UCSD-AML1 (cell line): ENCODE measurements around the gene IER3.

Experiments
- DNase-seq: peaks from one replicate; lab custom pipeline; 2025; ENCODE audit not compliant: unreplicated experiment; lab: John Stamatoyannopoulos, UW

Gene IER3, protein sequence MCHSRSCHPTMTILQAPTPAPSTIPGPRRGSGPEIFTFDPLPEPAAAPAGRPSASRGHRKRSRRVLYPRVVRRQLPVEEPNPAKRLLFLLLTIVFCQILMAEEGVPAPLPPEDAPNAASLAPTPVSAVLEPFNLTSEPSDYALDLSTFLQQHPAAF

DNA sequence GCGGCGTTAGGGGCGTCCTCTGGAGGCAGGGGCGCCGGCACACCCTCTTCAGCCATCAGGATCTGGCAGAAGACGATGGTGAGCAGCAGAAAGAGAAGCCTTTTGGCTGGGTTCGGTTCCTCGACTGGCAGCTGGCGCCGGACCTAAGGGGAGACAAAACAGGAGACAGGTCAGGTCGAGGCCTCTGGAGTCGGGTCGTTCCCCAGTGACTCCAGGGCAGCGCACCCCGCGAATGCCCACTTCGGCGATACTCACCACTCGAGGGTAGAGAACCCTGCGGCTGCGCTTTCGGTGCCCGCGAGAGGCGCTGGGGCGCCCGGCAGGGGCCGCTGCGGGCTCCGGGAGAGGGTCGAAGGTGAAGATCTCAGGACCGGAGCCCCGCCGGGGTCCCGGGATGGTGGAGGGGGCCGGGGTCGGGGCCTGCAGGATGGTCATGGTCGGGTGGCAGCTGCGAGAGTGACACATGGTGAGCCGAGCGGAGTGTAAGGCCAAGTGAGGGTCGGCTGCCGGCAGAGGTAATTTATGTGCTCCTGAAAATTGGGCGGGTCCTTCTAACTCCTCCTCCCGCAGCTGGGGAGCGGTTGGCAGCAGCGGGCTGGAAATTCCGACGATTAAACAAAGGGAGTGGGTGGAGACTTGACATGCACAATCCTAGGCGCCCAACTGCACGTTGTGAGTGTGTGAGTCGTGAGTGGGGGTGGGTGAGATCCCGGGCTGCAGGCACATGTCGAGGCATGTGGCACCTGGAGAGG is at the start of gene IER3:
Gene IER3 (minus strand): TSS at position 494 of the 752 bp plus-strand sequence. CDS start 29 bp downstream, at position 465.
- DNase-seq = peak; percentile 85

DNA sequence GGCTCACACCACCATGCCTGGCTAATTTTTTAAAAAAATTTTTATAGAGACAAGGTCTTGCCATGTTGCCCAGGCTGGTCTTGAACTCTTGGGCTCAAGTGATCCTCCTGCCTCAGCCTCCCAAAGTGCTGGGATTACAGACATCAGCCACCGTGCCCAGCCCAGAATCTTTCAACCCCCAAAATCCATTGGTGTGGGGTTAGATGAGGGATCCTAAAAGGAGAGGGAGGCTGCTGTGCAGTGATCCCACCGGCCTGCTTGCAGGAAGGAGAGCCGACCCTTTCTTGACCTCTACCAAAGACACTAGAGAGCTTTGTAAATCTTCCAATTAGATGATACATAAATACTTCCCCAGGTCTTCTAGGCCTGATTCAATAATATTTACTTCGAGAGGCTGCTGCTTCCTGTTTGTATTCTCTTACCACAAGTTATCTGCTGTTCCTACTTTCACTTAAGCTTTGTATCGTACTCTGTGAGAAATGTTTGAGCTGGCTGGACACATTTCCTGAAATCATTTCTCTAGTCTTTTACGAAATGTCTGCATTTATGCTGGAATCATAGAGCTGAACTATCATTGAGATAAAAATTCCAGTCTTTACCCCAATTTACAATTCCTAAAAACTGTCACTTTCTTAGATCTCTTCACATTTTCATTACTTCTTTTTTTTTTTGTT is 49.3 kb upstream of the IER3 start:
- no peak for DNase-seq

DNA sequence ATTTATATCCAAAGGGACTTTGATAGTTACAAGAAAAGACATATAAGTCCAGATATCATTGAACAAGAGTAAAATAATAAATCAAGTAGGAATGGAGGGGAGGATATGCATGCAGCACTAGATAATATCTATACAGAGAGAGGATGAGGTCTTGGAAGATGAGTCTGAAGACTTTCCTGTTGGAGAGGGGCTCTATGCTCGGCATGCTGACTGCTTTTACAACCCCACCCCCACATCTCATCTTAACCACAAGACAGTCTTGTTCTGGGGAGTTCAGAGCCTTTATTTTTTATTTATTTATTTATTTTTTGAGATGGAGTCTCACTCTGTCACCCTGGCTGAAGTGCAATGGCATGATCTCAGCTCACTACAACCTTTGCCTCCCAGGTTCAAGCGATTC is 48.4 kb upstream of the IER3 start:
- DNase-seq = no peak

DNA sequence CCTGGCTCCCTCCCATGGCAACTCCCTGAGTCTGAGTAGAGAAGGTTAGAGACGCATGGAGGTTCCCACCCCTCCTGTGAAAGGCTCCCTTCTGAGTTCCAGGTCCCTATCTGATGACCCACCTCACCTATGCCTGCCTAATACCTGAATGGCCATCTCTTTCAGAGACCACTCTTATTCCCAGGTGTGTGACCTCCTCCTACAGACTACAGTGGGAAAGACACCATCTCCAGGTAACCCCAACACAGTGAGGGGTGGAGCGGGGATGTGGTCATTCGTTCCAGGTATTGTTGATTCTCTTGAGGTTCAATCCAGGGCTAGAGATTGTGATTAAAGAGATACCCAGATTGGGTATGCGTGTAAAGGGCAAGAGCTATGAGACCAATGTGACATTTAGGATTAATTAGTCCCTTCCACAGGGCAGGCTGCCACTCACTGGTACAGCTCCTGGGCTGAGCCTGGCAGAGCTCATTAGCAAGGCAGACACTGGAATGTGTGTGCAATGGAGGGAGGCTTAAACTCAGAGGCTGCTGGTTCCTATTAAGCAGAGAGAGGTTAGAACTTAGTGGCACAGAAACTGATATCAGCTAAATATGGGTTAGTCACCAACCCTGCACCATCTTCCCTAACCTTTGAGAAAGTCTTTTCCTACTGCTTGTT is 46.5 kb upstream of the IER3 start:
- no peak for DNase-seq

DNA sequence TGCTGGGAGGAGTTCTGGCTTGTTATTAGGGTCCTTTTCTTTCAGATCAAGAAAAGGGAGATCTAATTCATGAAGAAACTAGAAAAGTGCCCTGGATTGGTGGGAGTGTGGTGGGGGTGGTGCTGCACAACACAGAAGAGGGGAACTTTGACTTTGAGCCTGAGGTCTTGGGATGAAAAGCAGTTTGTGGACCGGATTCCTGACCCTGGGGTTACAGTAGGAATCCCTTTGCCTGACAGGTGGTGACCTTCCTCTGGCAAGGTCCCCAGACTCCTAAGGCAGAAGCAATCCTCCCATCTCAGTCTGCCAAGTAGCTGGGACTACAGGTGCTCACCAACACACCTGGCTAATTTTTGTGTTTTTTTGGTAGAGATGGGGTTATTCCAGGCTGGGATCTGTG is 45.3 kb upstream of the IER3 start:
- no peak for DNase-seq

DNA sequence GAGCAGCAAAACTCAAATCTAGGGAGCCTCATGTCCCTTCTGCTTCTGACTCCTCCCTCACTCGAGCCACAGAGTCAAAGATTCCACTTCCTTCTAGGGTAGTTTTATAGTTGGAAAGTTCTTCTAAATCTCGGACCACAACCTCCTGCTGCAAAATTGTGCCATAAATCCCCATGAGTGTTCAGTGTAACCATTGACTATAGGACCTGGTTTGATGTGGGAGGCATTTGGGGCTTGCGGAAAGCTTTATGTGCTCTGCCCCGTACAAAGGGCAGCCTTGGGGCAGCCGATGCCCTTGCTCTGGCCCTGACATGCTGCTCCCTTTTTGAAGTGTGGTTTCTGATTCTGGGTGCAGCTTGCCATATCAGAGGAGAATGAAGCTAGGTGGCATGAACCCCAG is 43.6 kb upstream of the IER3 start:
- DNase-seq = no peak

DNA sequence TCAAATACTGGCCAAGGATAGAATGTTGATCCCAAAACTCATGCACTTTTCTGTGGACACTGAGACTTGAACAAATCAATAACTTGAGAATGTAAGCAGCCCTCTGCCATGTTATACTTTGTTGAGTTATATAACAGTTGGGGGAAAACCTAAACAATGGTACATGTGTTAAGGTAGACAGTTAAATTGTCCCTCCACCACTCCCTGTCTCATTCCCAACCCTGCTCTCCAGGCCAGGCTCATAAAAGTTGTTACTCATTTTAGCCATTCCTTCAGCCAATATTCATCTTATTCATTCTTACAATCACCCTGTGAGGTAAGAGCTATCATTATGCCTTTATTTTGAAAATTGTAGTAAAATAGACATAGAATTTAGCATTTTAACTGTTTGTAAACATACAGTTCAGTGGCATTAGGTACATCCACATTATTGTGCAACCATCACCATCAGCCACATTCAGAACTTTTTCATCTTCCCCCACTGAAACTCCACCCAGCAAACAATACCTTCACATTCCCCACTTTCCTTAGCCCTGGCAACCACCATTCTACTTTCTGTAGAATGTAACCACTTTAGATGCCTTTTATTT is 38.2 kb upstream of the IER3 start:
- no peak for DNase-seq

DNA sequence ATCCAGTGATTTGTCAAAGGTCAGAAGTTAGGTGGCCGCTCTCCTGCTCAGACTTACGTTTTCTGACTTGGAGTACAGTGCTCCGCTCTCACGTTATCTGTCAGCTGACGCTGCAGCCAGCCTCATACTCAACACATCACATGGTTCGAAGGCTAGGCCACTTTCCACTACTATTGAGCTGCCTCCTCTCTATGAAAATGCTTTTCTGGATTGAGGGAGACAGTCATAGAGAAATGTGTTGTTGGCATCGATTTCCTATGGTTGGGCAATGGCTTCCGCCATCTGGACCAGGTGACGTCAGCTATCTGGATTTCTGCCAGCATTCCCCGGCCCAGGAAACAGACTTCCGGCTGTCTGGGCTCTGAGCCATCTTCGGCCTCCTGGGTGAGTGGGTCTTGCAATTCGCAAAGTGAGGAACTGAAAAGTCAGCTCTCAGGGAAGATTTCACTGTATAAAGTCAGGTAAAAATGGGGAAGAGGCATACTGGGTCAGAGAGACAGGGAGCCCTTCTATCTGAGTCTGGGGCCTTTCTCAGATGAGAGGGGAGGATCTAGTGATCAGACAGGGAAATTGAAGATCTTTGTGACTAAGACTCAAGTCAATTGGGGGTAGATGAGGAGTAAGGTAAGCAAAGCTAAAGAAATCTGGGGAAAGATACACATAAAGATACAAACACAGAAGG is 37.5 kb upstream of the IER3 start:
- peak; percentile 86 for DNase-seq

DNA sequence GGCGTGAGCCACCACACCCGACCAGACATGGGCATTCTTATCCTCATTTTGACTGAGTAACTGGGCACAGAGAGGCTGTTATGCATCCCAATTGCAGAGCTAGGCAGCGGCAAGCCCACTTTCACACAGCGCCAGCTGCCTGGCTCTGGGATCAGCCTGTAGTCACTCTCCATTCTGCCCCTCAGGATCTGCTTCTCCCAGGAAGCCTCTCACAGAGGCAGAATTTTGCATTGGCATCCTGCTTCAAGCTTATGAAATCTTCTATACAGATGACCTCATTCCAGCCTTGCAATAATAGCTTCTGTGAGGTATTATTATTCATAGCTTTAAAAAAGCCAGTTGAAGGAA is 37.0 kb upstream of the IER3 start:
- no peak for DNase-seq

DNA sequence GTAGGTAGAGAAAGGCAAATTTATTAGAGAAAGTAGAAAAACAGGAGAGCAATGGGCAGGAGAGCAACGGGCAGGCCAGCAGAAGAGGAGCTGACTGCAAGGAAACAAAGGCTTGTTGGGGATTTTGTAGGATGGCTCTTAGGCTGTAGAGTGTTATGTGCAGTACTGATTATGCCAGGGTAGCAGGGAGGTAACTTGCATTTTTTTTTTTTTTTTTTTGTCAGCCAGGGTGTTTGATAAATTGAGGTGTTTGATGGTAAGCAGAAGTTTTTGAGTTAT is 36.2 kb upstream of the IER3 start:
- no peak for DNase-seq

DNA sequence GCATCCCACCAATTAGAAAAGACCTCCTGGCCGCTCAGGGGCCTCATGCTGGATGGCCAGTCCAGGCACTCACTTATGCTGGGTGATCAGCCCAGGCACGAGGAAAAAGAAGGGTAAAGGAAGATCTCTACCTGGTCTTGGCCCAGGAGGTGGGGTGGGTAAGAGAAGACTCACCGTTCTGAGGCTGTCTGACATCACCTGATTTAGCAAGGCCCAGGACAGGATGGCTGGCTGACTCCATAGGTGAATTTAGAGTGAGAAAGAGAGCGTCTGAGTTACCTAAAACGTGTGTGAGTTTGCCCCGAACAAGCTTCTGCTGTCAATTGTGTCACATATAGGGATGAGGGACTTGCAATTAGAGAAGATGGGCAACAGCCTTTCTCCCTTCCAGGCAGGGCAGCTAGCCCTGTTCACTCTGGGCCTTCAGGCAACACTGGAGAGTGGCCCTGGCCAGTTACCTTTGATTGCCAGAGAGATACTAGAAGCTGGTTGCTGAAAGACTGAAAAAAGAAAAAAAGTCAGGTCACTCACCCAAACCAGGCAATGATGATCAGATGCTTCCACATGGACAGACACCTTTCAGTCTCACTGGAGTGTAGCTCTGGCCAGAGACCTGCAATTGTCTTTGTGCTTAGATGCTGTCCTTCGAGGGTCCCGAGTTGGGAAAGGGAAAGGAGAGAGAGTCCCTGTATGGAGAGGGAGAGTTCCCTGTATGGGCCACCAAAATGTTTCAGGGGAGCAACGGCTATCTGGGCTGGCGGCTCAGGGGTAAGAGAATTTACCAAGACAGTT is 35.7 kb upstream of the IER3 start:
- no peak for DNase-seq

DNA sequence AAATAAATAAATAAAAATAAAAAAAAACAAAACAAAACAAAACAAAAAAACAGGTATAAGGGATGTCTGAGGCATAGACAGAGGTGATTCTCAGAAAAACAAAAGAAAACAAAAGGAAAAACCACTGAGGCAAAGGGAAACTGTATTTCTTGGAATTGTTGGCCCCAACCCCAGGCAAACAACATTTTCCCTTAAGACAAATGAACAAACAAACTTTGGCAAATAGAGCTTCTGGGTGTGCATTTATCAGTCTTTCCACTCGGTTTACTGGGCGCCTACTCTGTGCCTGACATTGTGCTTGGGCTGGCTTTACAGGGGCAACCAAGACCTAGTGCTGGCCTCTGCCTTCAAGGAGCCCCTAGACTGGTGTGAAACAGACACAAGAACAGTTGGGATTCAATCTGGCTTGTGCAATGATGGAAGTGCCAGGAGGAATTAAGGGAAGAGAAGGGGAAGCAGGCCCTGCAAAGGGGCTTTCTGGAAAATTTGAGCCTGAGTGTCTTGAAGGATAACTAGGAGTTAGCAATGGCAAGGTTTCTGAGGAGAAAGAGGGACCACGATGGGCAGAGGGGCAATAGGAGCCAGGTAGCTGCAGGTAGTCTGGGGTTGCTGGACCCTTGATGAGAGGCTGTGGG is 33.8 kb upstream of the IER3 start:
- no peak for DNase-seq

DNA sequence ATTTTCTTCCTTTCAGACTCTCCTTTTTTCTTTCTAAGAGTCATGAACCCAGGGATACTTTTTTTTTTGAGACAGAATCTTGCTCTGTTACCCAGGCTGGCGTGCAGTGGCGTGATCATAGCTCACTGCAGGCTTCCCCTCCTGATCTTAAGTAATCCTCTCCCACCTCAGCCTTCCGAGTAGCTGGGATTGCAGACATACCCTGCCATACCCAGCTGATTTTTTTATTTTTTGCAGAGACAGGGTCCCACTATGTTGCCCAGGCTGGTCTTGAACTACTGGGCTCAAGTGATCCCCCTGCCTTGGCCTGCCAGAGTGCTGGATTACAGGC is 32.8 kb upstream of the IER3 start:
- no peak for DNase-seq

DNA sequence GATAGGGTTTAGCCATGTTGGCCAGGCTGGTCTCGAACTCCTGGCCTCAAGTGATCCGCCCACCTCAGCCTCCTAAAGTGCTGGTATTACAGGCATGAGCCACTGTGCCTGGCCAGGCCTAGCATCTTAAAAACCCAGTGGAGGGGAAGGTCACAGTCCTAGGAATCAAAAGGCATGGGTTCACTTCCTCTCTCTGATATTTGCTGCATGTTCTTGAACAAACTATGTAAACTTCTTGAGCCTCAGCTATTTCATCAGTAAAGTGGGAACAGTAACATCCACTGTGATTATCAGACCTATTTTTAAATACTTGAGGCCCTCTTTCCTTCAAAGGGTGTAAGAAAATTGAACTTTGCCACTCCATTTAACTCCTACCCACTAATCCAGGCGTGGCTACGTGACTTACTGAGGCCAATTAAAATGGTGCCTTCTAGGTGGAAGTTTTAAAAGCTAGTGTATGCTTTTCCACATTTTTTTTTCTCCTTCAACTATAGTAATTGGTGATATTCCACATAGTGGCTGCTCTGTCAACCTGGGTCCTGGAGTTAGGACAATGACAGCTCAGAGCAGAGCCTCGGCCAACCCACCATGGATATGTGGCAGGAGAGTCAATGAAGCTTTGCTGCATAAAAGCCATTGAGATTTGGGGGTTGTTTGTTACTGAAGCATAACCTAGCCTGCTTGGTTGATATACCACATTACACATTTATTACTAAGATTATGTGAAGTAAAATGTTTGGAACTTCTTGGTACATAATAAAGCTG is 32.2 kb upstream of the IER3 start:
- no peak for DNase-seq

DNA sequence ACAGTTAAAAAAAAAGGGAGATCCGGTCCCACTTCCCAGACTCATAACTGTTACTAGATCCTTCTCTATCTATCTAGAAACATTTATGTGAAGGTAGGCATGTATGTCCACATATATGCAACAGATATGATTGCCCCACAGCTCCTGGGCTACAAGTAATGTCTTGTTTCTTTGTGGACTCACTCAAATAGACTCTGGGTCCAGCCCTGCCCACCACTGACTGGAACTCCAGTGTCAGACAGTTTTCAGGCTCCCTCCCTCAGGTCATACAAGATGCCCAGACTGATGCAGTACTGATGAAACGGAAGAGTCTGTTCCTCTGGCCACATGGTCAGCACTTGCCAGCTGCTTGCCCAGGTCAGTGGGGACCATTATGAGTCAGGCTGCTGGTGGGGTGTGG is 30.8 kb upstream of the IER3 start:
- no peak for DNase-seq

DNA sequence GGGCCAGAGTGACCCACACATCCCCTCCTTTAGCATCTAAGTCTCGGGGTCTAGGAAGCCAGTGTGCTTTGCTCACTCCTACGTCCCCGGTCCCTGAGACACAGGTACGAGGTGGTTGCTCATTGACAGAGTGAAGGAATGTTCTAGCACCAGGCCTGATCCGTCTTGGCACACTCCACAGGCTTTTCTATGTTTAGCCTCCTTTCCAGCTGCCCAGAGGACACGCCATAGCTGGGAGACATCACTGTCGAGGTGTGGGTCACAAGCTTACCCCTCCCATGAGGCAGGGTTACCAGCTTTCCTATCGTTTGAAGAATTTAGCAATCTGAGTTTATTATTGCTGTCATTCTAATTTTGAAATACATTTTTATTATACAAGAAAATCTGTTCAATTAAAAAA is 30.4 kb upstream of the IER3 start:
- DNase-seq = no peak

DNA sequence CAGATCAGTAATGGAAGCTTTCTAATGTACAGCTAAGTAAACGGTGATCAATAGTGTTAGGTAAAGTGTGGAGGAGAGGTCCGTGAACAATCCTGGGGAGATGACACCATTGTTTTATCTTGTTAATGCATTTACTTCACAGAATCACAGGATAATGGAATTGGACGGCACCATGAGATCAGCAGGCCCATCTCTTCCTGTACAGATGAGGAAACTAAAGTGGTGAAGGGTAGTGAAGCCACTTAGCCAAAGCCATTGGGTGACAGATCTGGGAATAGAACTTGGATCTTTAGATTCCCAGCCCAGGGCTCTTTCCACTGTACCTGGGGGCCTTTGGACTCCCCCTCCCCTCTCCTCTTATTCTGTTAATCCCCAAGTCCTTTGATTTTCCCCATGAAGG is 26.2 kb upstream of the IER3 start:
- DNase-seq = no peak

DNA sequence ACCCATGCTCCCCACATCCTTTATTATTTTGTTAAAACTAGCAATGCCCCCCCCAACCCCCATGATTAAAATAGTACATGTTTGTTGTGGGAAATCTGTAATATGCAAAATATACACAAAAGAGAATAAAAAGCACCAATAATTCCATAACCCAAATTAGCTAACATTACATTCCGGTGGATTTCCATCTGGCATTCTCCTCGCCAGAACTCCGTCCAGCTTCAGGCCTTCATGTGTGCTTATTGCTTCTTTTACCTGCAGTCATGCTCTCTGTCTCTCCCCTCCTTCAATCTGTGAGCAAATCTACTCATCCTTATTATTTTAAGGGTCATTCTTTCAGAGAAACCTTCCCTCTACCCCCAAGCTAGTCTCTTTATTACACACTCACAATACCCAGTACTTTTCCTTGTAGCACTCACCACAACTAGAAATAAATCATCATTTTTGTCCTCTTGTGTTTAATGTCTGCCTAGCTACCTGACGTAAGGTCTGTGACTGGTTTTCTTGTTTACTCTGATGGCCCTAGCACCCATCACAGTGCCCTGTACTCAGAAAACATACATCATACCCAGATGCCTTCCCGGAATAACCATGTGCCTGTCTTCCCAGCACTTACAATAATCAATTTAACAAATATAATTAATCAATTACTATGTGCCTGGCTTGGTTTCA is 25.6 kb upstream of the IER3 start:
- no peak for DNase-seq
